Activated CD4-positive, alpha-beta T cell treated with anti-CD3 and anti-CD28 coated beads, Interleukin-2, amount 50 U/mL, for 24 hours (primary cell): ENCODE results near the gene PSME1.
A peak's percentile ranks its signal among the peaks of the same experiment; 100 is the strongest.

Experiments used
- DNase-seq, 2 donors: peaks; one replicate each; pipeline ENCODE4 v3.0.0-alpha.2; 2020; ENCODE audit warnings: low read depth in 1 of 2, low spot score in 1 of 2

Gene PSME1

DNA sequence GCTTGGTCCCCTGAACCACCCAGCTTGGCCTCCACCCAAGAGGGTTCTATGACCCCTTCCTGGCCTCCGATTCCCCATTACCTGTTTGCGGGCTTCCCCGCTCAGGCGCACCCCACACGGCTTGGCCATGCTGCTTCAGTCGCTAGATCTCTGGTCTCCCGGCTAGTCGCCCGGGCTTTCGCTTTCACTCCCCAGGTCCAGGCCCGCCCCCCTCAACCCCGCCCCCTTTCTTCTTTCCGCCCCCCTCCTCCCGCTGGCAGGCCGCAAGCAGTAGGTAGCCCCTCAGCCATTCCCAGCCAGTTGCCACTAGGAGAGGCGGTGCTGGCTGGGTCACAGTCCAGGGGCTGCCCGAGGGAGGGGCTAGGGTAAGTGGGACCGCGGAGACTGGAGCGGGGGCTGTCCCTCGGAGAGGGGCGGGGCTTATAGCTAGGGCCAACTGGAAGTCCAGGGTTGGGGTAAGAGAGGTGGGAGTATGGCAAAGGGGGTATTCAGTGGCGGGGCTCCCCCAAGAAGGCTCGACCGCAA lies 10.5 kb downstream of the PSME1 start, which contains the start of gene PSME2:
TSS of gene PSME2 (minus strand) at position 158 of the 525 bp plus-strand sequence. CDS start at position 129, 29 bp downstream.
- peak; percentile 77 to 82 for DNase-seq

DNA sequence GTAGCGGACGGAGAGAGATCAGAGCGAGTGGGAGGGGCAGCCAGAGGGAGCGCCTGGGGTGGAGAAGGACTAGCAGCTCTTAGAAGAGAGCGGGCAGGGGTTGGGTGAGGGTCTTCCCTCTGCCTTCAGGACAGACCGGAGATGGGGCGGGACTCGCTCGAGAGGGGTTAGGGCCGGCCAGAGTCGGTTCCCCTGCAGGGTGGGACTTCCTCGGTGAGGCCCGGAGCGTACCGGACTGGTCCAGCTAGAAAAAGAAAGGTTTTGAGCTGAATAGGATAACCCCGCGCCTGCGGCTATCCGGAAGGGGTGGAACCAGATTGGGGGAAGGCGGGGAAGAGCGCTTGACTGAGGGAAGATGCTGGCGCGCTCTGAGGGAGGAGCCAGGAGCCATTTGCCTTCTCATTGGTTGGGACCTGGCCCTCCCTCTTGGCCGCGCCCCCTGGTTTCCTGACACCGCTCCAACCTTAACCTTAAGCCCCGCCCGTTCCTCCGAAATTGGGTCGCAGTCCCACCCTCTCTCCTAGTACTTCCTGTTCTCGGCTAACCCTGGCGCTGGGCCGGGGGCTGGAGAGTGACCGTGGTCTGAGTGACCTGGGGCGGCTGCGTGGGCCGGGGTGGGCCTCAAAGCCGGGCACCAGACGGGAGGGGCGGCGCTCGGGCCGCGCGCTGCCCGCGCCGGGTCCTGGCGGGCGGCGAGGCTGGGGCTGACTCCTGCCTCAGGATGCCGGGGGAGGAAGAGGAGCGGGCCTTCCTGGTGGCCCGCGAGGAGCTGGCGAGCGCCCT lies 11.2 kb downstream of the PSME1 start, which contains the start of gene RNF31:
TSS of gene RNF31 (plus strand) at position 521 of the 783 bp plus-strand sequence. CDS start at position 722, 201 bp downstream.
- peak; percentile 89 to 98 for DNase-seq

DNA sequence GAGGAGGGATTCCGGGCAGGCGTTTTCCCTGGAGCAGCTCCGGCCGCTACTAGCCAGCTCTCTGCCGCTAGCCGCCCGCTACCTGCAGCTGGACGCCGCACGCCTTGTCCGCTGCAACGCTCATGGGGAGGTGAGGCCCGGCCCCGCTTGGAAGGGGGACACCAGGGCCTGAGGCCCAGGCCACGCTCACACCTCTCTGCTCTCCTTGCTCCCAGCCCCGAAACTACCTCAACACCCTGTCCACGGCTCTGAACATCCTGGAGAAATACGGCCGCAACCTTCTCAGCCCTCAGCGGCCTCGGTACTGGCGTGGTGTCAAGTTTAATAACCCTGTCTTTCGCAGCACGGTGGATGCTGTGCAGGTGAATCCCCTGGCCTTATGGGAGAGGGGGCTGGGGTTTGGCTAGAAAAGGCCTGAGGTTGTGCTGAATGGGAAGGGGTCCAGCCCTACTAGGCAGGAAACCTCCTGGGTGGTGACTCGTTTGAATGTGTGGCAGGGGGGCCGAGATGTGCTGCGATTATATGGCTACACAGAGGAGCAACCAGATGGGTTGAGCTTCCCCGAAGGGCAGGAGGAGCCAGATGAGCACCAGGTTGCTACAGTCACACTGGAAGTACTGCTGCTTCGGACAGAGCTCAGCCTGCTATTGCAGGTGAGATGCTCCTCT lies 11.9 kb downstream of the PSME1 start:
- DNase-seq, result no peak

DNA sequence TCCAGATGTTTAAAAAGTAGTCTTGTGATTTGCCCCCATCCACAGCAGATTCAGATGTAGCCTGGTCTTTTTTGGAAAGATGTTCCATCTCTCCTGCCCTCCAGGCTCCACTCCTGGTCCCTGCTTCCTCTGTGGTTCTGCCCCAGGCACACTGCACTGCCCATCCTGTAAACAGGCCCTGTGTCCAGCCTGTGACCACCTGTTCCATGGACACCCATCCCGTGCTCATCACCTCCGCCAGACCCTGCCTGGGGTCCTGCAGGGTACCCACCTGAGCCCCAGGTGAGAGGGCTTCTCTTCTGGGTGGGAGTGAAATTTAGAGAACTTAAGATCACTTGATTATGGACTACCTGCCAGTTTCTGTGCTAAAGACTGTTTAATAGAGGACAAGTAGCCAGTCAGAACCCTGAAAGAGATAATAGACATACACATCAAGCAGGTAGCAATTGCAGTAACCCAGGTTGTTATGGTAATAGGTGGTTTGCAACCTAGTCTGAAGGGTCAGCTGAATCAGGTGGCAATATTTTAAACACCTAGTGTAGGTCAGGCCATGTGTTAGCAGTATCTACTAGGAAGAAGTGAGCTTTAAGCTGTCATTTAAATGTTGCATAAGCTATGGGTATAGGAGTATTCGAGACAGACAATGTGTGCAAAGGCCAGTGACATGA lies 13.4 kb downstream of the PSME1 start:
- no peak for DNase-seq

DNA sequence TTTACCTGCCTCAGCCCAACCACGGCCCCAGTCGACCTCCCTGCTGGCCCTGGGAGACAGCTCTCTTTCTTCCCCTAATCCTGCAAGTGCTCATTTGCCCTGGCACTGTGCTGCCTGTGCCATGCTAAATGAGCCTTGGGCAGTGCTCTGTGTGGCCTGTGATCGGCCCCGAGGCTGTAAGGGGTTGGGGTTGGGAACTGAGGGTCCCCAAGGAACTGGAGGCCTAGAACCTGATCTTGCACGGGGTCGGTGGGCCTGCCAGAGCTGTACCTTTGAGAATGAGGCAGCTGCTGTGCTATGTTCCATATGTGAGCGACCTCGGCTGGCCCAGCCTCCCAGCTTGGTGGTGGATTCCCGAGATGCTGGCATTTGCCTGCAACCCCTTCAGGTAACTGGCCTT lies 14.1 kb downstream of the PSME1 start:
- DNase-seq, result no peak

DNA sequence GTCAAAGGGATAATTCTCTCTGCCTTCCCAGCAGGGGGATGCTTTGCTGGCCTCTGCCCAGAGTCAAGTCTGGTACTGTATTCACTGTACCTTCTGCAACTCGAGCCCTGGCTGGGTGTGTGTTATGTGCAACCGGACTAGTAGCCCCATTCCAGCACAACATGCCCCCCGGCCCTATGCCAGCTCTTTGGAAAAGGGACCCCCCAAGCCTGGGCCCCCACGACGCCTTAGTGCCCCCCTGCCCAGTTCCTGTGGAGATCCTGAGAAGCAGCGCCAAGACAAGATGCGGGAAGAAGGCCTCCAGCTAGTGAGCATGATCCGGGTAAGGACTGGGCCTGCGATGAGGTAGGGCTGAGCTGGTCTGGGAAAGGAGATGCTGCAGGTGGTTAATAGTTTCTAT lies 14.6 kb downstream of the PSME1 start:
- no peak for DNase-seq

DNA sequence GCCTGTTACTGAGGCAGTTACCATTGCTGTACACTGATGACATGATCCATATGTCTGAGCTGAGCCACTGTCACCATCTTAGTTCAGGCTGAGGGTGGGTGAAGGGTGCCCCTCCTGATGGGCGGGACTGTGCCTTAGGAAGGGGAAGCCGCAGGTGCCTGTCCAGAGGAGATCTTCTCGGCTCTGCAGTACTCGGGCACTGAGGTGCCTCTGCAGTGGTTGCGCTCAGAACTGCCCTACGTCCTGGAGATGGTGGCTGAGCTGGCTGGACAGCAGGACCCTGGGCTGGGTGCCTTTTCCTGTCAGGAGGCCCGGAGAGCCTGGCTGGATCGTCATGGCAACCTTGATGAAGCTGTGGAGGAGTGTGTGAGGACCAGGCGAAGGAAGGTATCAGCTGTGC lies 15.0 kb downstream of the PSME1 start:
- no peak for DNase-seq

DNA sequence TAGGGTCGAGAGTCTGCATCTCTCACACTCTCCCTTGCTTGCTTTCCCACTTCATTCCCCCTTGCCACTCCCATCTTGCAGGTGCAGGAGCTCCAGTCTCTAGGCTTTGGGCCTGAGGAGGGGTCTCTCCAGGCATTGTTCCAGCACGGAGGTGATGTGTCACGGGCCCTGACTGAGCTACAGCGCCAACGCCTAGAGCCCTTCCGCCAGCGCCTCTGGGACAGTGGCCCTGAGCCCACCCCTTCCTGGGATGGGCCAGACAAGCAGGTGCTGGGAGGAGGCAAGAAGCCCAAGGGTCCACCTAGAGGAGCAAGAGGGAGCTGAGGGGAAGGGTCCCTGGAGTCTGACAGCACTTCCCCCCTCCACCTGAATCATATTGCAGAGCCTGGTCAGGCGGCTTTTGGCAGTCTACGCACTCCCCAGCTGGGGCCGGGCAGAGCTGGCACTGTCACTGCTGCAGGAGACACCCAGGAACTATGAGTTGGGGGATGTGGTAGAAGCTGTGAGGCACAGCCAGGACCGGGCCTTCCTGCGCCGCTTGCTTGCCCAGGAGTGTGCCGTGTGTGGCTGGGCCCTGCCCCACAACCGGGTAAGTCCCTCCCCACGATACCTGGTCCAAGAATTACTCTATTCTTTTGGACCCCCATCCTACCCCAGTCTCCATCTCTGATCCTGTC lies 15.5 kb downstream of the PSME1 start:
- no peak for DNase-seq

DNA sequence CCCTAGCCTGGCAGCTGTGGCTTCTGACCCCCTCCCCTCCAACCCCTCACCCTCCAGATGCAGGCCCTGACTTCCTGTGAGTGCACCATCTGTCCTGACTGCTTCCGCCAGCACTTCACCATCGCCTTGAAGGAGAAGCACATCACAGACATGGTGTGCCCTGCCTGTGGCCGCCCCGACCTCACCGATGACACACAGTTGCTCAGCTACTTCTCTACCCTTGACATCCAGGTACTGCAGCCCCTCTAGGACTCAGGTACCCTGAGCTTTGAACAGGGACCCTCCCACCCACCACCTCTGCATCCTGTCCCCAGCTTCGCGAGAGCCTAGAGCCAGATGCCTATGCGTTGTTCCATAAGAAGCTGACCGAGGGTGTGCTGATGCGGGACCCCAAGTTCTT lies 19.1 kb downstream of the PSME1 start:
- DNase-seq, result no peak

DNA sequence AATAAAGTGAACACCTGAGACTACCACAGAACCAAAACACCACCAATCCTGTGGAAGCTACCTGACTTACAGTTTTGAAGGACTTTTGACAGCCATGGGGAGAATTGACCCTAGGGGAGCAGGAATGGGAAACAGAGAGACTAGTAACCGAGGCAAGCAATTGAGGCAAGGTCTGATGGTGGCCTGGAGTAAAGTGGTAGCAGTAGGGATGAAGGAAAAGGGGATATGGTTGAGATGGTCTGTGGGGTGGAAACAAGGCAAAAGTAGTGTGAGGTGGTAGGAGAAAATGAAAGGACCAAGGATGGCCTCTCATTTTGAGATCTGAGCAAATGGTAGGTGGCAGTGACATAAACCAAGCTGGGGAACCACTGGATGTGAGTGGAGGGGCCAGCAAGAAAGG lies 20.8 kb downstream of the PSME1 start:
- DNase-seq, result no peak

DNA sequence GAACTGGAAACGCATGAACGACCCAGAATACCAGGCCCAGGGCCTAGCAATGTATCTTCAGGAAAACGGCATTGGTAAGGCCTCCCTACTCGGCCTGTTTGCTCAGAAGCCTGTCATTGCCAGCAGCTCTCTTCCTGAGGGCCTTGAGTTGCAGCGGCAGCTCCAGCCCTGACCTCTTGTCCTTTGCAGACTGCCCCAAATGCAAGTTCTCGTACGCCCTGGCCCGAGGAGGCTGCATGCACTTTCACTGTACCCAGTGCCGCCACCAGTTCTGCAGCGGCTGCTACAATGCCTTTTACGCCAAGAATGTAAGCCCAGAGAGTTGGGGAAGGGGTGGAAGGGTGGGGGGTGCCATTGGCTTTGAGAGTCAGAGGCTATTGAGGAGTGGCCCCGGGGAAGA lies 21.3 kb downstream of the PSME1 start:
- no peak for DNase-seq

DNA sequence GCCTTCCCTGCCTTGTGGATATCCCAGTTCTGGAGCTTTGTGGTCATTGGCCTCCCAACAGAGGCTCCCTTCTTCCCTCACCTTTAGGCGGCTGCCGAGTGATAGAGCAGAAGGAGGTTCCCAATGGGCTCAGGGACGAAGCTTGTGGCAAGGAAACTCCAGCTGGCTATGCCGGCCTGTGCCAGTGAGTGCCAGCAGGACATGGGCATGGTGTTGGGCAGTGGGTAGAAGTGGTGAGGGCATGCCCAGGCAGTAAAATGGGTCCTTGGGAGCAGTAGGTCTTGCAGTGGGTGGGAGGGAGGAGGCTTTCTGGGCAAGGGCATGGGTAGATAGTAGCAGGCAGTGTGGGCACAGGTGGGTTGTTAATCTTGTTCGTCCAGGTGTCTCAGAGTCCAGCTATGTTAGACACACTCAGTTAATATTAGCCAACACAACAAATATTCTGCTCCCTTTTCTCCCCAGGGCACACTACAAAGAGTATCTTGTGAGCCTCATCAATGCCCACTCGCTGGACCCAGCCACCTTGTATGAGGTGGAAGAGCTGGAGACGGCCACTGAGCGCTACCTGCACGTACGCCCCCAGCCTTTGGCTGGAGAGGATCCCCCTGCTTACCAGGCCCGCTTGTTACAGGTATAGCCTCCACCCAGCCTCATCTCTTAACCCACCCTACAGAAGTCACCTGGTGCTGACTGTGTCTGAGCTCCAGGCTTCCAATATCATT lies 23.9 kb downstream of the PSME1 start:
- DNase-seq, result no peak

DNA sequence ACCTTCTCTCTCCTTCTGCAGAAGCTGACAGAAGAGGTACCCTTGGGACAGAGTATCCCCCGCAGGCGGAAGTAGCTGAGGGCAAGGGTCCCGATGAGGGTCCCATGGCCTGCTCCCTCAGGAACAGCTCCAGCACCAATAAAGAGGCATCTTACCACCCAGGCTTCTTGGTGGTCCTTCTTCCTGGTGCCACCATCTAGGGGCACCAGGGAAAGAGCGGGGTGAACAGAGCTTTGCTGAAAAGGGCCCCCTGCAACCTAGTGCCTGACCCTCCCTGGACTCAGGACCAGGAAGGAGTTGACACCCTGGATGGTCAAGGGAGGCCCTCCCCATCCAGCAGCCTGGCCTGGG lies 24.5 kb downstream of the PSME1 start:
- DNase-seq, result no peak

DNA sequence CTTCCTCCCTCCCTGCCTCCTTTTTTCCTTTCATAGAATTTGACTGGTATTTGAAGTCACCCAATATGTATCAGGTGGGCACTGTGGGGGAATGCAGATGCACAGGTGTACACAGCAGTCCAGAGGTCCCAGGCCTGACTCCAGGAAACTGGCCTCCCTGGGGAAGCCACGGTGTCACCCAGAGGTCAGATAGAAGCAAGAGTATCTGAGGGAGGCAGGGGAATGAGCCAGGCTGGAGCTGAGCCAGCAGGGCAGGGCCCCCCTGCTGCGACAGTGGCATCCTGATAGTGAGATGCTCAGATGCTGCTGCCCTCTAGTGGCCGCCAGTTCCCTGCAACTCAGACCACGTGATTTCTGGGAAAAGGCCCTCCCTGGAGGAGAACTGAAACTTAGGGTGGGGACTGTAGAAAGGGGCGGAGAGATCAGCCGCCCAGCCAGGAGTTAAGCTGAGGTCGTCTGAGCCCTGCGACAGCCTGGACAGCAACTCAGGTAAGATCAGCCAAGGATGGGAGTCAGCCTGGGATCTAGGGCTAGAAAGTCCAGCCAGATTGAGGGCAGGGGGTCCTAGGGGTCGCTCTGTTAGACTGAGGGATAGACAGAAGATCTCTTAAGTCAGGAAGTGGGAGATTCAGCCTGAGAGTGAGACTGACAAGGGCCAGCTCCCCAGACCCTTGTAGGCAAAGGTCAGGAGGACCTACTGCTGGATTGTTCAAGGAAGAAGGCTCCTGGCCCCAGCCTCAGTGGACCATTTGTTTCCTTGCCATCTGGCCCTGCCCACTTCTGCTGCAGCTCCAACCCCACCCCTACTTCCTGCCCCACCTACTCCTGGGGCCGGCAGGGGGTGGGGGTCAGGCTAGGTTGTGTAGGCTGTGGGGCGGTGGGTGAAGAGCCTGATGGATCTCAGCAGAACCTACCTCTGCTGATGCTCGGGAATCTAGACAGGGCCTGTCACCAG lies 25.1 kb downstream of the PSME1 start, which contains the start of gene IRF9:
TSS of gene IRF9 (plus strand) at position 416 of the 955 bp plus-strand sequence. CDS start 880 bp downstream, outside the sequence.
- peak; percentile 99 to 100 for DNase-seq

DNA sequence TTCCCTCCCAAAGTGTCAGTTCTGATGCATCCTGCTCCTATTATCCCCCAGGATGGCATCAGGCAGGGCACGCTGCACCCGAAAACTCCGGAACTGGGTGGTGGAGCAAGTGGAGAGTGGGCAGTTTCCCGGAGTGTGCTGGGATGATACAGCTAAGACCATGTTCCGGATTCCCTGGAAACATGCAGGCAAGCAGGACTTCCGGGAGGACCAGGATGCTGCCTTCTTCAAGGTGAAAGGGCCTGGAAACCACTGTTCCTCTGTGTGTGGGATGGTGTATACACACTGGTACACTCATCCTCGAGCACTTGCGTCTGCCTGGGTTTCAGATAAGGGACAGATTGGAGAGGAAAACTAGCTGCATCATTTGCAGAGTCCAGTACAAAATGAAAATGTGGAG lies 26.1 kb downstream of the PSME1 start:
- no peak for DNase-seq

DNA sequence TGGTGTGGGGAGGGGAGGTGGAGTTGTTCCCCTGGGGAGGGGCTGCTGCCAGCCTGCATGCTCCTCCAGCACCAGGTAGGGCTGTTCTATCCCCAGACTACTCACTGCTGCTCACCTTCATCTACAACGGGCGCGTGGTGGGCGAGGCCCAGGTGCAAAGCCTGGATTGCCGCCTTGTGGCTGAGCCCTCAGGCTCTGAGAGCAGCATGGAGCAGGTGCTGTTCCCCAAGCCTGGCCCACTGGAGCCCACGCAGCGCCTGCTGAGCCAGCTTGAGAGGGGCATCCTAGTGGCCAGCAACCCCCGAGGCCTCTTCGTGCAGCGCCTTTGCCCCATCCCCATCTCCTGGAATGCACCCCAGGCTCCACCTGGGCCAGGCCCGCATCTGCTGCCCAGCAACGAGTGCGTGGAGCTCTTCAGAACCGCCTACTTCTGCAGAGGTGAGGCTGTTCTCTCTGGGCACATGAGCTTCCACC lies 28.6 kb downstream of the PSME1 start:
- no peak for DNase-seq

DNA sequence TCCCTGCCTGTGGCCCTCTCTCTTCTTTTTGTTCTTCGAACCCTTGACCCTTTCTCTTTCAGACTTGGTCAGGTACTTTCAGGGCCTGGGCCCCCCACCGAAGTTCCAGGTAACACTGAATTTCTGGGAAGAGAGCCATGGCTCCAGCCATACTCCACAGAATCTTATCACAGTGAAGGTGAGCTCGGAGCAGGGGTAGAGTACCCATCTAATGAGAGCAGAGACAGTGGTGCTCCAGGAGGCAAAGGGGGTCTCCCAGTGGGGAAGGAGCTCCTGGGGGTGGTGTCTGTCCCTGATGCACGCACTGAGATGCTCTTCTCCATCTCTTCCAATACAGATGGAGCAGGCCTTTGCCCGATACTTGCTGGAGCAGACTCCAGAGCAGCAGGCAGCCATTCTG lies 29.8 kb downstream of the PSME1 start:
- no peak for DNase-seq

DNA sequence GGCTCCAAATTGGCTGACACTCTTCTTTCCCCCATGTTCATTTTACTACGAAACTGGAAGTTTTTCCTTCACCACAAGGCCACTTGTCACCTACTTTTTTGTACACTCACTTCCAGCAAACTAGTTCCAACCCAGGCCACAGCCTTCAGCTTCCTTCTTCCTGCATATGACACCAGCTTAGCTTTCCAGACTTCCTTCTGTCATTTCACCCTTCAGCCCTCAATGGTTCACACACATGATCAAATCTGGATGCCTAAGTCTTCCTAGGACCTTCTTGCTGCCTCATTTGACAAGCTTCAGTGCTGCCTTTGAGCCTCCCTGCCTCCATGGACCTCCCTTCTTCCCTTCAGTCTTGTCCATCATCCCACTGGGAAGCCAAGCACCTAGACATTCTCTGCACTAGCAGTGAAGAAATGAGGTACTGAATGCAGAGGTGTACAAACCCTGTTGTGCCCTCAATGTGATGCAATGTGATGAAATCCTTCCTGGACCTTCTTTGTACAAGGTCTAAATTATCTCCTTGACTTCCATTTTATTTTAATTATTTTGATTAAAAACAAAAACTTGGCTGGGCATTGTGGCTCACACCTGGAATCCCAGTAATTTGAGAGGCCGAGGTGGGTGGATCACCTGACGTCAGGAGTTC lies 31.6 kb downstream of the PSME1 start:
- DNase-seq, result no peak
